ENCODE data around the gene ORM1.

- TF ChIP-seq MAX (IDR thresholded peaks at IDR 0.05; ENCODE audit: insufficient read depth, insufficient read length) (no peak), CTCF (IDR thresholded peaks at IDR 0.05; ENCODE audit: extremely low read depth in 1 of 2, insufficient read depth in 1 of 2, low read depth in 1 of 2, low read length in 2 of 2) (no peak), EZH2 (IDR thresholded peaks at IDR 0.05; ENCODE audit: borderline replicate concordance, low read depth, low read length, severe bottlenecking) (no peak), FOS (IDR thresholded peaks at IDR 0.05; ENCODE audit: borderline replicate concordance, insufficient read depth, low read length) (no peak), JUN (IDR thresholded peaks at IDR 0.05; ENCODE audit: borderline replicate concordance, insufficient read depth, insufficient read length, low read depth) (no peak), POLR2A (IDR thresholded peaks at IDR 0.05; ENCODE audit: low read depth, low read length) (no peak), GATA2 (IDR thresholded peaks at IDR 0.05; ENCODE audit: insufficient read depth, insufficient read length, low read depth, low read length) (no peak), MYC (IDR thresholded peaks at IDR 0.05; ENCODE audit: low read depth, low read length) (no peak)
These were observed 18.4 kb downstream of the ORM1 start for GRCh38 chr9:114341152-114341830.
